Fibroblast of the aortic adventitia (primary cell): ENCODE measurements around the gene TUBGCP3. TPM values are rescaled to one million over a fixed set of nuclear protein-coding genes. Genes with fewer than 3 reads are reported as not detected.
A peak's percentile ranks its signal among the peaks of the same experiment; 100 is the strongest.

Experiments used
- DNase-seq: peaks from one replicate; pipeline ENCODE4 v3.0.0-alpha.2; 2010; ENCODE audit warnings: low read depth
- H3K4me3 ChIP-seq: 2 replicates; pipeline ENCODE4 v1.5.1; 2011; ENCODE audit warnings: low read depth, mild to moderate bottlenecking, control low read depth, low read length, moderate library complexity
- CTCF ChIP-seq: IDR thresholded peaks from 2 replicates; pipeline ENCODE4 v1.5.1; 2011; ENCODE audit warnings: mild to moderate bottlenecking, low read length, control low read depth, inconsistent platforms; ENCODE audit not compliant: insufficient read depth
- total RNA-seq: library from RNA; depleted of rRNA; stranded (reverse); fragments of >200 nt; gene quantifications from 2 replicates; pipeline ENCODE4 v1.2.3, GENCODE V29; 2012; ENCODE audit warnings: low replicate concordance

Gene TUBGCP3
- total RNA-seq, 1 donor = 26.8 TPM

- no peak for TF ChIP-seq CTCF
- no peak overlapping the region for H3K4me3 ChIP-seq
- DNase-seq = no peak
Measured at GRCh38 chr13:112601371-112601770, 13.4 kb upstream of the TUBGCP3 start.

GRCh38 chr13:112596235-112596634, 8.3 kb upstream of the TUBGCP3 start:
- H3K4me3 ChIP-seq = no peak overlapping the region
- TF ChIP-seq CTCF = no peak
- no peak for DNase-seq

GRCh38 chr13:112592647-112593046, 4.7 kb upstream of the TUBGCP3 start:
- H3K4me3 ChIP-seq = no peak overlapping the region
- TF ChIP-seq CTCF = no peak
- no peak for DNase-seq

GRCh38 chr13:112592181-112592580, 4.2 kb upstream of the TUBGCP3 start:
- no peak overlapping the region for H3K4me3 ChIP-seq
- no peak for DNase-seq
- TF ChIP-seq CTCF = no peak

- TF ChIP-seq CTCF = no peak
- DNase-seq = no peak
- peak overlapping the region; percentile 96 for H3K4me3 ChIP-seq
Measured at GRCh38 chr13:112588490-112589297, 741 bp upstream of the TUBGCP3 start.

GRCh38 chr13:112587212-112587763, 665 bp downstream of the TUBGCP3 start:
- peak; percentile 88 for DNase-seq
- no peak for TF ChIP-seq CTCF

More at GRCh38 chr13:112587212-112587763, 665 bp downstream of the TUBGCP3 start:
- H3K4me3 ChIP-seq = peak overlapping the region; percentile 96
